Measurements from ENCODE around the gene TADA2B. TPM values are rescaled to one million over a fixed set of nuclear protein-coding genes. Genes with fewer than 3 reads are reported as not detected.

TADA2B gene
- total and polyA plus RNA-seq, 2 donors: 8.8 to 15.2 TPM

DNA sequence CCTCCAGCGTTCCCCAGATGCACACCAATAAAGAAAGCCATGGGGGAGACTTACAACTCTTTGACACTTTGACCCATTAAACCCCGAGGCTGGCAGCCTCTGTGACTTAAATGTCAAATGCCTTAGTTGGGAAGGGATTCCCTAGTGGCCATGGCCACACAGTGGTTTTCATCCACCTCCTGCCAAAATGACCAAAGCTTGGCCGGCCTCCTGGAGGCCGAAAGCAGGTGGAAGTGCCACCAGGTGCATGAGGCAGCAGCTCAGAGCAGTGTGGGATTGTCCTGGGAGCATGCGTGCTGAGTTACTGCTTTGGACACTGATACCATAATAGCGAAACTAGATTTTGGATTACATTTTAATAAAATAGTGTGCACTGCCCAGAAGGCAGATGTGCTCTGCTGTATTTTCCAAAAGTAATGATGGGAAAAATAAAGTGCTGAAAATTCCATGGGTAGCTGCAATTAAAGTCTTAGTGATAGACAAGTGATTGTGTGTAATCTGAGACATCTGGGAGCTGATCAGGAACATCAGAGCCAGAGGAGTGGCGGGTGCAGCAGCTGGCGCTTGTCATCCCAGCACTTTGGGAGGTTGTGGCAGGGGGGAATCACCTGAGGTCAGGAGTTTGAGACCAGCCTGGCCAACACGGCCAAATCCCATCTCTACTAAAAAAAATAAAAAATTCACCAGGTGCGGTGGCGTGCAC, 39.8 kb upstream of the TADA2B start:
- no peak for DNase-seq (ENCODE audit: low read depth in 6 of 9, low spot score in 9 of 9)
- peaks cover 0 to 3% of the 10 kb centered on the region in 2 donors for H3K4me1 ChIP-seq (ENCODE audit: control insufficient read depth in 2 of 2, insufficient read depth in 2 of 2, low read length in 2 of 2)
- H3K27me3 ChIP-seq (ENCODE audit: control insufficient read depth in 2 of 2, insufficient read depth in 1 of 2, low read length in 1 of 2): no peaks in the 10 kb centered on the region
- H3K27ac ChIP-seq (ENCODE audit: low read depth in 1 of 2, low read length in 1 of 2): peak overlapping the region in 1 of 2 donors; percentile 47
- no peak overlapping the region for H3K4me3 ChIP-seq (ENCODE audit: low read length in 2 of 2)
- 91% methylated on average over 11 of the region's 11 CpGs for WGBS
- H3K9me3 ChIP-seq (ENCODE audit: control insufficient read depth in 2 of 2, insufficient read depth in 1 of 2, low read length in 1 of 2): no peaks in the 10 kb centered on the region
- H3K36me3 ChIP-seq (ENCODE audit: control insufficient read depth in 2 of 2, insufficient read depth in 2 of 2, low read length in 1 of 2): peaks cover 63 to 76% of the 10 kb centered on the region in 2 donors

DNA sequence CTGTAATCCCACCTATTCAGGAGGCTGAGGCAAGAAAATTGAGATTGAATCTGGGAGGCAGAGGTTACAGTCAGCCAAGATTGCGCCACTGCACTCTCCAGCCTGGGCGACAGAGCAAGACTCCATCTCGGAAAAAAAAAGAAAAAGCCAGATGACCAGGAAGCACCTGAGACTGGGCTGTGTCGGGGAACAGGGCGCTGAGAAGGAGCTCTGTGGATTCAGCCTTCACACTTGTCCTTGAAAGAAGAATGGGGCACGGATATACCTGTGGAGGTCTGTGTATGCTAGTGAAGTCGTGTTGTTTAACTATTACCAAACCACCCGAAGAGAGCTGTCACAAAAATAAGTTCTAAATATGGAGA, 39.3 kb upstream of the TADA2B start:
- Histone ChIP-seq H3K27me3 (ENCODE audit: control insufficient read depth in 2 of 2, insufficient read depth in 1 of 2, low read length in 1 of 2) (no peaks in the 10 kb centered on the region), H3K4me3 (ENCODE audit: low read length in 2 of 2) (no peak overlapping the region), H3K36me3 (ENCODE audit: control insufficient read depth in 2 of 2, insufficient read depth in 2 of 2, low read length in 1 of 2) (peaks cover 62 to 74% of the 10 kb centered on the region in 2 donors), H3K4me1 (ENCODE audit: control insufficient read depth in 2 of 2, insufficient read depth in 2 of 2, low read length in 2 of 2) (peaks cover 0 to 3% of the 10 kb centered on the region in 2 donors), H3K27ac (ENCODE audit: low read depth in 1 of 2, low read length in 1 of 2) (no peak overlapping the region), H3K9me3 (ENCODE audit: control insufficient read depth in 2 of 2, insufficient read depth in 1 of 2, low read length in 1 of 2) (no peaks in the 10 kb centered on the region)
- DNase-seq (ENCODE audit: low read depth in 6 of 9, low spot score in 9 of 9): no peak
- WGBS: 97% methylated on average over 8 of the region's 8 CpGs

DNA sequence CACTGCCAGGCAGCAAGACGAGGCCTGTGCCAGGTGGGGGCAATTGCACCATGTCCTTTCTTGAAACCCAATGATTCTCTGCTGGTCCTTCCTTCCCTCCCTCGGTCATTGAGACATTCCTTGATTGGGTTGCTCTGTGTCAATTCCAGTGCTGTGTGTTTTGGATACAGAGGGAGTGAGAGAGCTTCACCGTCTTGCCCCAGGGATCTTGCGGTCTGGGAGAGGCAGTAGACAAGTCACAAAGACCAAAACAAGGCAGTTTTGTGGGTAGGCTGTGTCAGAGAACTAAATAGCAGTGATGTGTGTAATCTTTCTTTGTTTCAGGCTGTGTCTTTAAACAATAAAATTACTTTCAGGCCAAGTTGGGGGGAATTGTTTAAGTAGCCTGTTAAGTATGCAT, 38.8 kb upstream of the TADA2B start:
- H3K4me1 ChIP-seq (ENCODE audit: control insufficient read depth in 2 of 2, insufficient read depth in 2 of 2, low read length in 2 of 2): peaks cover 0 to 3% of the 10 kb centered on the region in 2 donors
- no peak overlapping the region for H3K4me3 ChIP-seq (ENCODE audit: low read length in 2 of 2)

GRCh38 chr4:7005571-7005970, 37.6 kb upstream of the TADA2B start:
- no peaks in the 10 kb centered on the region for H3K27me3 ChIP-seq (ENCODE audit: control insufficient read depth in 2 of 2, insufficient read depth in 1 of 2, low read length in 1 of 2)
- peaks cover 61 to 73% of the 10 kb centered on the region in 2 donors for H3K36me3 ChIP-seq (ENCODE audit: control insufficient read depth in 2 of 2, insufficient read depth in 2 of 2, low read length in 1 of 2)
- no peak for DNase-seq (ENCODE audit: low read depth in 6 of 9, low spot score in 9 of 9)

More for the DNA sequence above, 38.8 kb upstream of the TADA2B start:
- Histone ChIP-seq H3K9me3 (ENCODE audit: control insufficient read depth in 2 of 2, insufficient read depth in 1 of 2, low read length in 1 of 2) (no peaks in the 10 kb centered on the region), H3K27ac (ENCODE audit: low read depth in 1 of 2, low read length in 1 of 2) (no peak overlapping the region), H3K36me3 (ENCODE audit: control insufficient read depth in 2 of 2, insufficient read depth in 2 of 2, low read length in 1 of 2) (peaks cover 62 to 74% of the 10 kb centered on the region in 2 donors), H3K27me3 (ENCODE audit: control insufficient read depth in 2 of 2, insufficient read depth in 1 of 2, low read length in 1 of 2) (no peaks in the 10 kb centered on the region)
- 97% methylated on average over 4 of the region's 4 CpGs for WGBS
- no peak for DNase-seq (ENCODE audit: low read depth in 6 of 9, low spot score in 9 of 9)

DNA sequence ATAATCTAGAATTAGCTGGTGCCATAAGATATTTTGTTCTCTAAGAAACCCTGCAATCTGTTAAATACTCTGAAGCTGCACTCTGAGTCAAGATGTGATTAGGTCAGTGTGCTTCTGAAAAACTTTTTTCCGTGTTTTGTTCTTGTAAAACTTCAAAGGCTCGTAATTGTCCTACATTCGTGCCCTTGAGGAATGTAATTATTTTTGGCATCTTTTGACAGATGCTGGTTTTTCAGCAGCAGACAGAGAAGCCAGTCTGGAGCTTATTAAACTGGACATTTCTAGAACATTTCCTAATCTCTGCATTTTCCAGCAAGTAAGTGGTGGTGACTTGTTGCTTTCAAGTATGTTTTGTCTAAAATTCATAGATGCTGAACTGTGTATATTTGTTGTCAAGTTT, 36.8 kb upstream of the TADA2B start:
- Histone ChIP-seq H3K4me1 (ENCODE audit: control insufficient read depth in 2 of 2, insufficient read depth in 2 of 2, low read length in 2 of 2) (peaks cover 0 to 3% of the 10 kb centered on the region in 2 donors), H3K36me3 (ENCODE audit: control insufficient read depth in 2 of 2, insufficient read depth in 2 of 2, low read length in 1 of 2) (peaks cover 60 to 70% of the 10 kb centered on the region in 2 donors)
- 95% methylated on average over 3 of the region's 3 CpGs for WGBS

More at GRCh38 chr4:7005571-7005970, 37.6 kb upstream of the TADA2B start:
- no peaks in the 10 kb centered on the region for H3K9me3 ChIP-seq (ENCODE audit: control insufficient read depth in 2 of 2, insufficient read depth in 1 of 2, low read length in 1 of 2)
- no peak overlapping the region for H3K4me3 ChIP-seq (ENCODE audit: low read length in 2 of 2)
- 93% methylated on average over 4 of the region's 4 CpGs for WGBS
- H3K27ac ChIP-seq (ENCODE audit: low read depth in 1 of 2, low read length in 1 of 2): no peak overlapping the region
- H3K4me1 ChIP-seq (ENCODE audit: control insufficient read depth in 2 of 2, insufficient read depth in 2 of 2, low read length in 2 of 2): peaks cover 0 to 3% of the 10 kb centered on the region in 2 donors

GRCh38 chr4:7007142-7007907, 35.8 kb upstream of the TADA2B start:
- Histone ChIP-seq H3K27me3 (ENCODE audit: control insufficient read depth in 2 of 2, insufficient read depth in 1 of 2, low read length in 1 of 2) (no peaks in the 10 kb centered on the region), H3K4me3 (ENCODE audit: low read length in 2 of 2) (no peak overlapping the region), H3K36me3 (ENCODE audit: control insufficient read depth in 2 of 2, insufficient read depth in 2 of 2, low read length in 1 of 2) (peaks cover 51 to 64% of the 10 kb centered on the region in 2 donors), H3K4me1 (ENCODE audit: control insufficient read depth in 2 of 2, insufficient read depth in 2 of 2, low read length in 2 of 2) (peaks cover 0 to 3% of the 10 kb centered on the region in 2 donors), H3K27ac (ENCODE audit: low read depth in 1 of 2, low read length in 1 of 2) (no peak overlapping the region), H3K9me3 (ENCODE audit: control insufficient read depth in 2 of 2, insufficient read depth in 1 of 2, low read length in 1 of 2) (no peaks in the 10 kb centered on the region)
- DNase-seq (ENCODE audit: low read depth in 6 of 9, low spot score in 9 of 9): no peak
- WGBS: 95% methylated on average over 12 of the region's 12 CpGs

More for the DNA sequence above, 36.8 kb upstream of the TADA2B start:
- no peak for DNase-seq (ENCODE audit: low read depth in 6 of 9, low spot score in 9 of 9)
- Histone ChIP-seq H3K27me3 (ENCODE audit: control insufficient read depth in 2 of 2, insufficient read depth in 1 of 2, low read length in 1 of 2) (no peaks in the 10 kb centered on the region), H3K9me3 (ENCODE audit: control insufficient read depth in 2 of 2, insufficient read depth in 1 of 2, low read length in 1 of 2) (no peaks in the 10 kb centered on the region), H3K4me3 (ENCODE audit: low read length in 2 of 2) (no peak overlapping the region), H3K27ac (ENCODE audit: low read depth in 1 of 2, low read length in 1 of 2) (no peak overlapping the region)

GRCh38 chr4:7007944-7008343, 35.2 kb upstream of the TADA2B start:
- Histone ChIP-seq H3K4me1 (ENCODE audit: control insufficient read depth in 2 of 2, insufficient read depth in 2 of 2, low read length in 2 of 2) (peaks cover 0 to 2% of the 10 kb centered on the region in 2 donors), H3K9me3 (ENCODE audit: control insufficient read depth in 2 of 2, insufficient read depth in 1 of 2, low read length in 1 of 2) (no peaks in the 10 kb centered on the region), H3K27ac (ENCODE audit: low read depth in 1 of 2, low read length in 1 of 2) (no peak overlapping the region), H3K27me3 (ENCODE audit: control insufficient read depth in 2 of 2, insufficient read depth in 1 of 2, low read length in 1 of 2) (no peaks in the 10 kb centered on the region), H3K36me3 (ENCODE audit: control insufficient read depth in 2 of 2, insufficient read depth in 2 of 2, low read length in 1 of 2) (peaks cover 46 to 58% of the 10 kb centered on the region in 2 donors), H3K4me3 (ENCODE audit: low read length in 2 of 2) (no peak overlapping the region)
- WGBS: 82% methylated on average over 2 of the region's 2 CpGs
- no peak for DNase-seq (ENCODE audit: low read depth in 6 of 9, low spot score in 9 of 9)

GRCh38 chr4:7009564-7009963, 33.6 kb upstream of the TADA2B start:
- H3K36me3 ChIP-seq (ENCODE audit: control insufficient read depth in 2 of 2, insufficient read depth in 2 of 2, low read length in 1 of 2): peaks cover 44 to 54% of the 10 kb centered on the region in 2 donors

DNA sequence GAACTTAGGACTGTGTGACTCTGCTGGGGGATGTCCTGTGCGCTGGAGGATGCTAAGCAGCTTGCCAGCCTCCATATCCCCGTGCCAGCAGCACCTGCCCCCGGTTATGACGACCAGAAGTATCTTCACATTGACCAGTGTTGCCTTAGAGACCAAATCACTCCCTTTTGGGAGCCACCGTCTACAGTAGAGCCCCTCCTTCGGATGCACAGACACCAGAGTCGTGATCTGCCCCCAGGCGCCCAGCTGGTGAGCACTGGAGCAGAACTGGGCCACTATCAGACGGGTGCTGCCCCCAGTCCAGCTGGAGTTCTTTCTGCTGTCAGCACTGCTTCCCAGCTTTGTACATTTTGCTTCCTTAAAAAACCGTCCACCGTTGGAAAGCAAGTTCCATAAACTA, 30.0 kb upstream of the TADA2B start:
- H3K27ac ChIP-seq (ENCODE audit: low read depth in 1 of 2, low read length in 1 of 2): no peak overlapping the region
- no peak for DNase-seq (ENCODE audit: low read depth in 6 of 9, low spot score in 9 of 9)
- WGBS: 98% methylated on average over 11 of the region's 11 CpGs
- H3K9me3 ChIP-seq (ENCODE audit: control insufficient read depth in 2 of 2, insufficient read depth in 1 of 2, low read length in 1 of 2): no peaks in the 10 kb centered on the region
- H3K36me3 ChIP-seq (ENCODE audit: control insufficient read depth in 2 of 2, insufficient read depth in 2 of 2, low read length in 1 of 2): peaks cover 64 to 68% of the 10 kb centered on the region in 2 donors
- no peak overlapping the region for H3K4me3 ChIP-seq (ENCODE audit: low read length in 2 of 2)
- H3K27me3 ChIP-seq (ENCODE audit: control insufficient read depth in 2 of 2, insufficient read depth in 1 of 2, low read length in 1 of 2): no peaks in the 10 kb centered on the region
- no peaks in the 10 kb centered on the region for H3K4me1 ChIP-seq (ENCODE audit: control insufficient read depth in 2 of 2, insufficient read depth in 2 of 2, low read length in 2 of 2)

More at GRCh38 chr4:7009564-7009963, 33.6 kb upstream of the TADA2B start:
- no peak overlapping the region for H3K4me3 ChIP-seq (ENCODE audit: low read length in 2 of 2)
- no peaks in the 10 kb centered on the region for H3K9me3 ChIP-seq (ENCODE audit: control insufficient read depth in 2 of 2, insufficient read depth in 1 of 2, low read length in 1 of 2)
- WGBS: 99% methylated on average over 5 of the region's 5 CpGs
- H3K27me3 ChIP-seq (ENCODE audit: control insufficient read depth in 2 of 2, insufficient read depth in 1 of 2, low read length in 1 of 2): no peaks in the 10 kb centered on the region
- DNase-seq (ENCODE audit: low read depth in 6 of 9, low spot score in 9 of 9): no peak
- no peaks in the 10 kb centered on the region for H3K4me1 ChIP-seq (ENCODE audit: control insufficient read depth in 2 of 2, insufficient read depth in 2 of 2, low read length in 2 of 2)
- no peak overlapping the region for H3K27ac ChIP-seq (ENCODE audit: low read depth in 1 of 2, low read length in 1 of 2)
